Stomach (tissue), 4 donors: ENCODE data around the gene SH3BGRL2.

Source experiments
- CTCF ChIP-seq, 7 experiments: fragments of 450-650 bp in 4 of 7; fragments of 200-600 bp in 3 of 7; sonication (generic) in 3 of 7; IDR thresholded peaks; one replicate each; pipeline ENCODE4 v1.5.1; 2016 to 2019; ENCODE audit warnings: antibody characterized with exemption in 7 of 7, control low read depth in 2 of 7, mild to moderate bottlenecking in 1 of 7
- EP300 ChIP-seq: sonication (generic); formaldehyde crosslinking; IDR thresholded peaks from one replicate; pipeline ENCODE4 v1.6.1; 2017; ENCODE audit warnings: antibody characterized with exemption
- POLR2A ChIP-seq, 4 donors: fragments of 450-650 bp; IDR thresholded peaks; one replicate each; pipeline ENCODE4 v1.6.1; 2016; ENCODE audit warnings: antibody characterized with exemption in 4 of 4, control low read depth in 2 of 4, mild to moderate bottlenecking in 1 of 4, moderate library complexity in 1 of 4
- POLR2AphosphoS5 ChIP-seq, 3 donors: sonication (generic); formaldehyde crosslinking; IDR thresholded peaks; one replicate each; pipeline ENCODE4 v1.6.1; 2016; ENCODE audit warnings: antibody characterized with exemption in 3 of 3

GRCh38 chr6:79733388-79733787 is 102.3 kb downstream of the SH3BGRL2 start:
- TF ChIP-seq CTCF (IDR thresholded peaks at IDR 0.05): no peak
- no peak for TF ChIP-seq POLR2AphosphoS5 (IDR thresholded peaks at IDR 0.05)
- no peak for TF ChIP-seq POLR2A (IDR thresholded peaks at IDR 0.05)
- TF ChIP-seq EP300: no peak
